Heart left ventricle (tissue), 16 donors: Measurements from ENCODE around the gene IQSEC1. TPM values are rescaled to one million over a fixed set of nuclear protein-coding genes. Genes with fewer than 3 reads are reported as not detected.

Experiments
- ATAC-seq, 4 donors: fragments of 200-7000 bp; cut with Tn5 transposase; one replicate each; pipeline ENCODE4 v1.9.1; 2020 to 2022; ENCODE audit warnings: moderate library complexity in 4 of 4, mild to moderate bottlenecking in 3 of 4, moderate number of reproducible peaks in 1 of 4
- DNase-seq, 5 donors: peaks; one replicate each; pipeline ENCODE4 v3.0.0-alpha.2; 2020
- H3K27ac ChIP-seq, 12 donors: fragments of 200-600 bp; sonication (generic) in 4 of 12; one replicate each; pipeline versions ENCODE4 v1.5.0 to v1.8.0; 2016 to 2022; ENCODE audit warnings: mild to moderate bottlenecking in 2 of 12
- H3K27me3 ChIP-seq, 9 donors: fragments of 200-600 bp; sonication (generic) in 2 of 9; one replicate each; pipeline versions ENCODE4 v1.5.1 to v1.8.0; 2016 to 2022; ENCODE audit warnings: mild to moderate bottlenecking in 3 of 9
- H3K36me3 ChIP-seq, 9 donors: fragments of 200-600 bp; sonication (generic) in 2 of 9; one replicate each; pipeline versions ENCODE4 v1.5.0 to v1.8.0; 2018 to 2022; ENCODE audit warnings: mild to moderate bottlenecking in 2 of 9
- H3K4me1 ChIP-seq, 12 donors: fragments of 200-600 bp; sonication (generic) in 4 of 12; one replicate each; pipeline versions ENCODE4 v1.5.0 to v1.8.0; 2016 to 2022; ENCODE audit warnings: mild to moderate bottlenecking in 3 of 12
- H3K4me3 ChIP-seq, 12 donors: fragments of 200-600 bp; sonication (generic) in 4 of 12; one replicate each; pipeline versions ENCODE4 v1.5.0 to v1.8.0; 2017 to 2022; ENCODE audit warnings: mild to moderate bottlenecking in 9 of 12, moderate library complexity in 4 of 12
- H3K9me3 ChIP-seq, 12 donors: fragments of 200-600 bp; sonication (generic) in 4 of 12; one replicate each; pipeline versions ENCODE4 v1.5.0 to v1.8.0; 2016 to 2022; ENCODE audit warnings: mild to moderate bottlenecking in 1 of 12
- POLR2A ChIP-seq, 2 donors: fragments of 450-650 bp; IDR thresholded peaks; one replicate each; pipeline ENCODE4 v1.6.1; 2017; ENCODE audit warnings: antibody characterized with exemption in 2 of 2, mild to moderate bottlenecking in 2 of 2, moderate library complexity in 2 of 2
- WGBS, 4 donors: extraction: QIAGEN DNeasy Blood & Tissue Kit in 2 of 4; methylation state at CpG; one replicate each; pipeline versions ENCODE4 v1.1.5 to v1.1.7; 2013 to 2018; 5-methylcytosine and 5-hydroxymethylcytosine counted together
- intact Hi-C, 10 donors: fragments of 100-400 bp; cut with DNase I; formaldehyde crosslinking; loops; one replicate each; pipeline versions ENCODE4 v1.11.1 to v1.14.2; 2022
- polyA plus RNA-seq, 2 donors: library from polyadenylated mRNA; stranded (reverse); fragments of 200-250 nt; gene quantifications; one replicate each; pipeline ENCODE4 v1.2.3, GENCODE V29; 2013
- total RNA-seq, 9 donors: library from RNA; depleted of rRNA in 2 of 9; stranded (reverse); fragments of >200 nt in 2 of 9; fragmentation: NEBNext Ultra II Directional in 3 of 9; extraction: Animal tissue kit (Norgen Biotek cat#: 25700) in 3 of 9; gene quantifications; one replicate each; pipeline versions ENCODE4 v1.1.0 to v1.2.4, GENCODE V29; 2016 to 2023
- TF ChIP-seq, protein P1 (sequence below), 12 donors: fragments of 200-600 bp; sonication (generic) in 4 of 12; IDR thresholded peaks; one replicate each; pipeline versions ENCODE4 v1.5.0 to v1.8.0; 2018 to 2022; ENCODE audit warnings: antibody characterized with exemption in 12 of 12, mild to moderate bottlenecking in 5 of 12
- donor health status: ischemic (EF 13 %, LVEDD 7.1; RV severe dilation, severe dysfunction).
- donor health status: healthy with polysubstance abuse.
- donor health status: DM: no; HTN: yes; CAD: no.
- donor health status: DM: no; HTN: no; CAD: no.
- donor health status: ischemic (EF 25% LVEDD 6.9; RV normal size, moderate dysfunction).
- donor health status: ischemic (EF 25% LVEDD 5.7; RV mildly dilated, moderate dysfunction).
- donor health status: healthy.
- donor health status: DM: yes; HTN: yes; CAD: no.
- donor health status: ischemic (EF 35%, LVEDD 5.7; RV mildly dilated, moderate dysfunction).
- donor health status: nonischemic (EF 11% LVEDD 7.7; RV severe dilation, severe dysfunction).
- donor health status: DM: yes; HTN: yes; CAD: no.
- donor health status: PGD.
- donor health status: ischemic (EF 29% LVEDD 5.4; RV normal size, mild dysfunction).
- donor health status: nonischemic (EF 23%, LVEDD 6.1; RV moderate dilation, normal function).

Gene IQSEC1
- total and polyA plus RNA-seq, 11 donors: 28.8 to 79.1 (median 62.2) TPM

DNA sequence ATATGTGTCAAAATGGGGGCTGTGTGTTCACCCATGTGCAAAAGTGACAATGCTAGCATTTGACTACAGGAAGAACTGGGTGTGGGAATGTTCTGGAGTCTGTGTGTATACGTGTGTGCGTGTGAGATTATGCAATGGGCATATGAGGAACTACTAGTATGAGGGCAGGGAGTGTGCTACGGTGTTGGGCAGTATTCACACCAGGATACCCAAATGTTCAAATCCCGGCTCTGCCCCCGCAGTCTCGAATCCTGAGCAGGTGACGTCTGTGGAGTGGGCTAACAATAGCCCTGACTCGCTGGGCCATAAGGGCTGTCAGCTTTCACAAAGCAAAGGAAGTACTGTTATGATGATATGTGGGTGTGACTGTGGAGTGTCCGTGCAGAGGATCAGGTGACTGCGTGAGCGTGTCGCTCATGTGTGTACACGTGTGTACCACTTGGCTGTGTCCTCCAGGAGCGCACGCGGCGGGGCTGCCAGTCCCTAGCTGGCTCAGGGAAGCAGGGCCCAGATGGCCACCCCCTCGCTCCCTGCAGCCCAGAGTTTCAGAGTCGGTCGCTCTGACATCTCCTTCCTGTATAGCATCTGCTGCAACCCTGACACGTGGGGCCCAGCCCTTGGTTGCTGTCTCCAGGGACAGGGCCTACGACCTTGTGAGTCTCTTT lies 27.2 kb downstream of the IQSEC1 start:
- Histone ChIP-seq H3K9me3 (no peaks in the 10 kb centered on the region), H3K27me3 (no peaks in the 10 kb centered on the region), H3K4me3 (no peak overlapping the region), H3K4me1 (peaks cover 0 to 20% (median under 1%) of the 10 kb centered on the region in 12 donors), H3K36me3 (no peaks in the 10 kb centered on the region), H3K27ac (no peak overlapping the region)
- intact Hi-C loops: no loop called here
- TF ChIP-seq, protein P1, sequence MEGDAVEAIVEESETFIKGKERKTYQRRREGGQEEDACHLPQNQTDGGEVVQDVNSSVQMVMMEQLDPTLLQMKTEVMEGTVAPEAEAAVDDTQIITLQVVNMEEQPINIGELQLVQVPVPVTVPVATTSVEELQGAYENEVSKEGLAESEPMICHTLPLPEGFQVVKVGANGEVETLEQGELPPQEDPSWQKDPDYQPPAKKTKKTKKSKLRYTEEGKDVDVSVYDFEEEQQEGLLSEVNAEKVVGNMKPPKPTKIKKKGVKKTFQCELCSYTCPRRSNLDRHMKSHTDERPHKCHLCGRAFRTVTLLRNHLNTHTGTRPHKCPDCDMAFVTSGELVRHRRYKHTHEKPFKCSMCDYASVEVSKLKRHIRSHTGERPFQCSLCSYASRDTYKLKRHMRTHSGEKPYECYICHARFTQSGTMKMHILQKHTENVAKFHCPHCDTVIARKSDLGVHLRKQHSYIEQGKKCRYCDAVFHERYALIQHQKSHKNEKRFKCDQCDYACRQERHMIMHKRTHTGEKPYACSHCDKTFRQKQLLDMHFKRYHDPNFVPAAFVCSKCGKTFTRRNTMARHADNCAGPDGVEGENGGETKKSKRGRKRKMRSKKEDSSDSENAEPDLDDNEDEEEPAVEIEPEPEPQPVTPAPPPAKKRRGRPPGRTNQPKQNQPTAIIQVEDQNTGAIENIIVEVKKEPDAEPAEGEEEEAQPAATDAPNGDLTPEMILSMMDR (IDR thresholded peaks at IDR 0.05): no peak
- no peak for TF ChIP-seq POLR2A (IDR thresholded peaks at IDR 0.05)
- peak; percentile 38 to 75 (median 56) for ATAC-seq
- WGBS, 4 donors: 60 to 70% (median 64%) methylated on average over 21 to 22 of the region's 22 CpGs
- DNase-seq: peak in 1 of 5 donors; percentile 42

DNA sequence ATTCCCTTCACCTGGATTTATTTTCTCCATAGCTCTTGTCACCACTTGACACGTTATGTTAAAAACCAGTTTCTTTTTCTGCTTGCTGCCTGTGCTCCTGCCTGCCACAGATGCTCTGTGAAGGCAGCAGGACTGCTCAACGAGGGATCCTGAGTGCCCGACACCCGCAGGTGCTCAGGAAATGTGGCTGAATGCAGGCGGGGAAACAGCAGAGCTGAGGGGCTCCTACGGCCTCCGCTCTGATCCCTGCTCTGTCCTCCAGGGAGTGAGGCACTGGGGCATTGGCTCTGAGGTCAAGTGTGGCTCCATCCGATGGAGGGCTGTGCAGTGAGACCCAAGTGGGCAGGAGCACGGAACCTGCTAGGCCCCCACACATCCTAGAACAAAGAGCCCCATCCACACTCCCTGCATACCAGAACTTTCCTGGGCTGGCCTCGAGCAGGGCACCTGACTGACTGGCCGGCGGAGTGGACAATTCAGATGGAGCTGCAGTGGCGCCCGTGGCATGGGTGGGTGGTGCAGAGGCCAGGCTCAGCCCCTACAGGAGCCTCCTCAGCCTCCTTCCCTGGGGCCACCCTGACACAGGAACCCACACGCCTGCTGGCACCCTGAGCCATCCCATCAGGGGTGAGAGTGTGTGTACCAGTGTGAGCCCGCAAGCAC lies 27.9 kb downstream of the IQSEC1 start:
- Histone ChIP-seq H3K27ac (no peak overlapping the region), H3K36me3 (no peaks in the 10 kb centered on the region), H3K4me3 (no peak overlapping the region), H3K9me3 (no peaks in the 10 kb centered on the region), H3K4me1 (peaks cover 0 to 21% (median 0%) of the 10 kb centered on the region in 12 donors), H3K27me3 (no peaks in the 10 kb centered on the region)
- ATAC-seq: no peak
- DNase-seq: no peak
- 83 to 95% (median 91%) methylated on average over 14 to 16 of the region's 16 CpGs for WGBS, 4 donors
- intact Hi-C loops: no loop called here
- no peak for TF ChIP-seq POLR2A (IDR thresholded peaks at IDR 0.05)
- TF ChIP-seq, protein P1 (IDR thresholded peaks at IDR 0.05): no peak

DNA sequence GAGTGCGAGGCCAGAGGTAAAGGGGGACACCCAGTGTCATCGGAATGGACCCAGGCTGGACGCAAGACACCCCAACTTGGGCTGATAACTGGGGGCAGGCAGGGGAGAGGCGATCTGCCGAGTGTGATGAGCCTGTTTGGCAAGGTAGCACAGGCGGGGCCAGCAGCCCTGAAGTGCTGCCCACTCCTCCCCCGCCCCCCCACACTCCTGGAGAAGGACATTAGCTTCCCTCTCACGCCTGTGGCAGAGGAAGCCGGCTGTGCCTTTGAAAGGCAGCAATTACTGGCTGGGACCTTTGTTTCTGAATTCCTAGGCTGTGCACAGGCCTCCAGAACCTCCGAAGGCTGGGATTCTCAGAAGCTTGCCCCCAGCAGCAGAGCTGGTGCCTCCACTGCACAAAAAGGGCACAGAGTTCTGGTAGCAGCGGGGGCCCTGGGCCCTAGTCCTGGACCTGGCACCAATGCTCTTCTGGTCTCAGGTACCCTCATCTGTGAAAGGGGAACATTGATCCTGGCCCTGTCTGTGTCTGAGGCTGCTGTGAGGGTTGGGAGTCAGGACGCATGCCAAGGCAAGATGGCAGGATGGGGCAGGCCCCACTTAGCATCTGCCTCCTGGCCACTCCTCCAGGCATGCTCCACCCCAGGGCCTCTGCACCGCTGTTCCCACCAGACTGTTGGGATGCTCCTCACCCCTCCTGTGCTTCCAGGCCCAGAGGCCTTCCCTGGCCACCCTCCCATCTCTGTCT lies 28.6 kb downstream of the IQSEC1 start:
- DNase-seq (no peak), ATAC-seq (no peak)
- Histone ChIP-seq H3K9me3 (no peaks in the 10 kb centered on the region), H3K4me3 (no peak overlapping the region), H3K4me1 (peaks cover 0 to 25% (median 0%) of the 10 kb centered on the region in 12 donors), H3K27me3 (no peaks in the 10 kb centered on the region), H3K27ac (no peak overlapping the region), H3K36me3 (no peaks in the 10 kb centered on the region)
- intact Hi-C loops: no loop called here
- TF ChIP-seq, protein P1 (IDR thresholded peaks at IDR 0.05): no peak
- TF ChIP-seq POLR2A (IDR thresholded peaks at IDR 0.05): no peak
- 91 to 93% (median 92%) methylated on average over 11 to 13 of the region's 13 CpGs for WGBS, 4 donors

DNA sequence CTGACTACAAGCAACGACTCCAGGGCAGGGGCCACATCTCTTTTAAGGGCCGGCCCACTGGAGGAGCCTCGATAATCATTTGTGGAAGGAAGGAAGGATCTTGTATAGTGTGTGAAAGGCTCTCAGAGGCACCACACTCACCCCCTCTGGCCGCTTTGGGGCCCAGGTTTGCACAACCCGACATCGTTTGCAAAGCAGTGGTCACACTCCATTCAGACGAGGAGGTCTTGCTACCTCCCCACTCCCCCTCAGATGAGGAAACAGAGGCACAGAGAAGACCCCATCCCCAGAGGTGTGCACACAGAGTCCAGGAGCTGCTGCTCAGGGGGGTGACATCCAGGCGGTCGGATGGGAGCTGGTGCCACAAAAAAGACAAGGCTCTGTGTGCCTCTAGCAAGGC lies 29.6 kb downstream of the IQSEC1 start:
- Histone ChIP-seq H3K27me3 (no peaks in the 10 kb centered on the region), H3K4me1 (peaks cover 0 to 25% (median 0%) of the 10 kb centered on the region in 12 donors), H3K27ac (no peak overlapping the region), H3K4me3 (no peak overlapping the region), H3K9me3 (no peaks in the 10 kb centered on the region), H3K36me3 (no peaks in the 10 kb centered on the region)
- no peak for DNase-seq
- WGBS, 4 donors: 92 to 96% (median 93%) methylated on average over 9 of the region's 9 CpGs
- ATAC-seq: no peak
- intact Hi-C loops: no loop called here
- TF ChIP-seq, protein P1 (IDR thresholded peaks at IDR 0.05): no peak
- no peak for TF ChIP-seq POLR2A (IDR thresholded peaks at IDR 0.05)
